ENCODE measurements around the gene EBF3. TPM values are rescaled to one million over a fixed set of nuclear protein-coding genes. Genes with fewer than 3 reads are reported as not detected.

Gene EBF3
- total RNA-seq, 1 donor from 2014 or later, result 38.9 TPM

GRCh38 chr10:129936923-129937300 is 27.2 kb downstream of the EBF3 start:
- DNase-seq (ENCODE audit: low spot score) (peak; percentile 51), ATAC-seq (no peak)

DNA sequence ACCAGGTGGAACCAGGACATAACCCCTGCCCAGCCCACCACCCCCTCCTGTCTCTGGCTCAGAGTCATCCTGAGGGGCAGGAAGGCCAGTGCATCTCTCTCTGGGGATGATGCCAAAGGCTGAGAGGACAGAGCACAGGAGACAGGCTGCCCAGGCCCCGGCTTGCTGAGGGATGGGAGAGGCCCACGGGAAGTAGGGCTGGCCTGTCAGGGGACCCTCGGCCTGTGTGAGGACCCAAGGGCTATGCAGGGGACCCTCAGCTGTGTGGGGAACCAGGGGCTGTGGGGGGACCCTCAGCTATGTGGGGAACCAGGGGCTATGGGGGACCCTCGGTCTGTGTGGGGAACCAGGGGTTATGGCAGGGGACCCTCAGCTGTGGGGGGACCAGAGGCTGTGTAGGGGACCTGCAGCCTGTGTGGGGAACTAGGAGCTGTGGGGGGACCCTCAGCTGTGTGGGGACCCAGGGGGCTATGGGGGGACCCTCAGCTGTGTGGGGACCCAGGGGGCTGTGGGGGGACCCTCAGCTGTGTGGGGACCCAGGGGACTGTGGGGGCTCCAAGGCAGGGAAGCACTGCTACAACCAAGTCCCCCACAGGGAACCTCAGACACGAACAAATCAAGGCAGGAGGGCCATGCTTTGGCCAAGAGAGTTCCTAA is 27.7 kb downstream of the EBF3 start:
- ATAC-seq, result no peak

More at GRCh38 chr10:129936923-129937300, 27.2 kb downstream of the EBF3 start:
- intact Hi-C loops (cut with DNase I), result no loop called here

DNA sequence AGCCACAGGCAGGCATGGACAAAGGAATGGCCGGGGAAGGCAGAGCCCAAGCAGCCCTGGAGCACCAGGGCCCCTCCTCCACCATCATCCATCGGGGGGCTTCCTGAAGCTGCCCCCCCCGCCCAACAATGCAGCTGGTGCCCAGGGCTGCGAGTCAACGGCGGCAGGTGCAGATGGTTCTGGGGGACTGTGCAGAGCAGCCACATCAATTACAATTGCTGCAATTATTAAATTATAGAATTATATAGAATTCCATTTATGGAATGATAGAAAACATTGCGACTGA is 28.3 kb downstream of the EBF3 start:
- DNase-seq (ENCODE audit: low spot score) (peak; percentile 37), ATAC-seq (no peak)
- intact Hi-C loops (cut with DNase I), result no loop called here

More for the DNA sequence above, 27.7 kb downstream of the EBF3 start:
- intact Hi-C loops (cut with DNase I), result no loop called here
- DNase-seq (ENCODE audit: low spot score), result peak; percentile 40

DNA sequence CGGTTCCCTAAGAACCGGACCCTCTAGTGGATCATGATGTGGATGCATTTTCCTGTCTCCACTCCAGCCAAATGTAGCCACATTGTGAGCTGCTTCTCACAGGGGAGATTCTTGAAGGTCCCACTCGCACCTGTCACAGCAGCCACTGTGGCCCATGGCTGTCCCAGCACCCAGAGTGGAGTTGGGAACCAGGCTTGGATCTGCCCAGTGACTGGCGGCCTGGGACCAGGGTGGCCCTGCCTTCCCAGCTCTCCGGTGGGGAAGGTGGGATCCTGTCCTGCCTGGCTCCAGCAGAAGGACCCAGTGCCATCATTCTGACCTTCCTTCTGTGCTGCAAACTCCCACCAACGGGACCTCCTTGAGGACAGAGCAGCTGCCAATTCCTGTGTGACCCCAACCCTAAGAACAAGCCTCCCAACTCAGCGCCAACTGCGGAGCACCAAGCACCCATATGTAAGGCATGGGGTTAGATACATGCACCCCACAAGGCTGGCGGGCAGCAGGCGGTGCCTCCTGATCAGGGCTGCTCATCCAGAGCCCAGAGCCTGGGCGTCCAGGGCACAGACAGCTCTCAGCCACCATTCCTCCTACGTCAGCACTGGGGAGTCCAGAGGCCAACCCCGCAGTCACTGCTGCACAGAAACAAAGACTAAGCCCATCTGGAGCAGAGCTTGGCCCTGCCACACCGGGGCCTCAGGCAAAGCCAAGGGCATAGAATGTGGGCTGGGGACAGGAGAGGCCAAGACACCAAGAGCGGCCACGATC is 28.8 kb downstream of the EBF3 start:
- DNase-seq (ENCODE audit: low spot score) (peak; percentile 46), ATAC-seq (no peak)
- intact Hi-C loops (cut with DNase I), result no loop called here

DNA sequence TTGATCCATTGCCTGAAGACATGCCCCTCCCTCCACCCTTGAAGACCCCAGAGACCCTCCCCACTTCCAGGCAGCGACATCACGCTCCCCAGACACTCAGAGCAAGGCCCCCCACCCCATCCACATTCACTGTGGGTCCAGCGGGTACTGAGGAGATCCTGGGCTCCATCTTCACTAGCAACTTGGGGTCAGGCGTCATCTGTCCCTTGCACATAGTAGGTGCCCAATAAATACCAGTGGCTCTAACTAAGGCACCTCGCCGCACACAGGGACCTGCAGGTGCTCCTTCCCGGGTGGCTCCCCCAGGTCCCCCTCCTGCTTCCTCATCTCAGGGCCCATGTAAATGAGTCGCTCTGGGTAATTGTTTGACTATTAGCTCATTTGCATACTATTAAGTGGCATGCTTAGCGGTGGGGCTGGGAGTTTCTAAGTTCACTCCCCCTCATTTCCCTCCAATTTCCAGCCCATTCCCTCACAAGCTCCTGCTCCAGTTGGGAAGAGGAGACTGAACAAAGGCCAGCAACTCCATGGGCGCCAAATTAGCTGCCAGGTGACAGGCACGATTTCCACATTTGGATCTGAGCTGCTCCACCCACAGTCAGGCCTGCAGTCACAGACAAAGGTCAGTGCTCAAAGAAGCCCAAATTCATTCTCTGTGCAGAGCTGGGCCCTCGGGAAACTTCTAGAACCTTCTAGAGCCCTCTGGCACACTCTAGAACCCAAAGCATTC is 29.7 kb downstream of the EBF3 start:
- ATAC-seq (no peak), DNase-seq (ENCODE audit: low spot score) (peak; percentile 48)
- intact Hi-C loops (cut with DNase I), result no loop called here

DNA sequence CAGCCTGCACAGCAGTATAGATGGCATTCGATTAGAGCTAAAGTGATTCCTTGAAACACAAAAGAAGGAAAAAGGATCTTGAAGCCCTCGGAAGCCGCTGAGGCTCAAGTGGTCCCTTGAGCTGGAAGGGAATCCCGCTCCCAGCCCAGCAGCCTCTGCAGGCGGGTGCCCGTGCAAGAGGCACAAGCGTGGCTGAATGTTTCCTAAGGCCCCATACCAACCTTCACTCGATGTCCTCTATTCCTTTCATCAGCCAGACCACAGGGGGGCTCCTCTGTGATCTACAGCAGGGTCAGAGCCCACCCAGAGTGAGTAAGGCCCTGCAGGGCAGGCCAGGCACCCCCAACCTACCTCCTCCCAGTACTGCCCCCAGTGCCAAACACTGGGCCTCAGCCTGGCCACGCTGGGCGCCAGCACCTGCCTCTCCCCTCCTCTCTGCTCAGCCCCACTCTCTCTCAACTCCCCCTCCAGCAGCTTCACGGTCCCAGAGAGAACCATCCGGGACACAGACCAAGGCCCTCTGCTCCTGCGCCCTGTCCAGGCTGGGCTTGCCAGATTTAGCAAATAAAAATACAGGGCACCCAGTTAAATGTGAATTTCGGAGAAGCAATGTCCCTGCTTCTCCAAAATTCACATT is 30.5 kb downstream of the EBF3 start:
- peak; percentile 24 for ATAC-seq
- peak; percentile 48 for DNase-seq (ENCODE audit: low spot score)
- intact Hi-C loops (cut with DNase I), result no loop called here

- DNase-seq (ENCODE audit: low spot score) (peak; percentile 44), ATAC-seq (no peak)
- intact Hi-C loops (cut with DNase I), result no loop called here
Measured at GRCh38 chr10:129932751-129933433, 31.2 kb downstream of the EBF3 start.

GRCh38 chr10:129932182-129932581 is 31.9 kb downstream of the EBF3 start:
- intact Hi-C loops (cut with DNase I), result no loop called here
- no peak for ATAC-seq
- DNase-seq (ENCODE audit: low spot score), result peak; percentile 53

DNA sequence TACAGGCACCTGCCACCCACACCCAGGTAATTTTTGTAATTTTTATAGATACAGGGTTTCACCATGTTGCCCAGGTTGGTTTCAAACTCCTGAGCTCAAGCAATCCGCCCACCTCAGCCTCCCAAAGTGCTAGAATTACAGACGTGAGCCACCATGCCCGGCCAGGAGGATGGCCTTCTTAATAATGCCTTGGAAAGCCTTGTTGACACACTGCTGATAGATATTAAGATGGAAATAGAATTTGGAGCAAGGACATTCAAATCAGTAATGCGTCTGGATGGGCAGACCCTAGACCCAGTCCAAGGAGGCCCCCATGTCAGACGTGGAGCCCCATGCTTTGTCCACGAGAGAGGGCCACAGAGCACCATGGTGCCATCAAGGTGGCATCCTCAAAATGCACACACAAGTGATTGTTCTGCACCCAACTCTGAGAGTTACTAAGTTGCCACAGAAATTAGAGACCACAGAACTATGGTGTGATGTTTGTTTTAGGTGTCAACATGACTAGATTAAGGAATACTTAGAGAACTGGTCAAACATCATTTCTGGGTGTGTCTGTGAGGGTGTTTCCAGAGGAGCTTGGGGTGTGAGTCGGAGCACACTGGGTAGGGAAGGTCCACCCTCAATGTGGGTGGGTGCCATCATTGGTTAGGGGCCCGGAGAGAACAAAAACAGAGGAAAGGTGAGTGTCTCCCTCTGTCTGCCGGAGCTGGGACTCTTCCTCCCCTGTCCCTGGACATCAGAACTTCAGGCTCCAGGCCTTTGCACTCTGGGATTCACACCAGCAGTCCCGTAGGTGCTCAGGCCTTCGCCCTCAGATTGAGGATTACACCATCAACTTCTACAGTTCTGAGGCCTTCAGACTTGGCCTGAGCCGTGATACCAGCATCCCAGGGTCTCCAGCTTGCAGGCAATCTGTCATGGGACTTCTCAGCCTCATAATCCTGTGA is 34.5 kb downstream of the EBF3 start:
- DNase-seq (ENCODE audit: low spot score) (peak; percentile 34), ATAC-seq (no peak)
- intact Hi-C loops (cut with DNase I), result no loop called here

- DNase-seq (ENCODE audit: low spot score) (peak; percentile 54), ATAC-seq (peak; percentile 29)
- intact Hi-C loops (cut with DNase I), result no loop called here
Measured at GRCh38 chr10:129927351-129928120, 36.5 kb downstream of the EBF3 start.

DNA sequence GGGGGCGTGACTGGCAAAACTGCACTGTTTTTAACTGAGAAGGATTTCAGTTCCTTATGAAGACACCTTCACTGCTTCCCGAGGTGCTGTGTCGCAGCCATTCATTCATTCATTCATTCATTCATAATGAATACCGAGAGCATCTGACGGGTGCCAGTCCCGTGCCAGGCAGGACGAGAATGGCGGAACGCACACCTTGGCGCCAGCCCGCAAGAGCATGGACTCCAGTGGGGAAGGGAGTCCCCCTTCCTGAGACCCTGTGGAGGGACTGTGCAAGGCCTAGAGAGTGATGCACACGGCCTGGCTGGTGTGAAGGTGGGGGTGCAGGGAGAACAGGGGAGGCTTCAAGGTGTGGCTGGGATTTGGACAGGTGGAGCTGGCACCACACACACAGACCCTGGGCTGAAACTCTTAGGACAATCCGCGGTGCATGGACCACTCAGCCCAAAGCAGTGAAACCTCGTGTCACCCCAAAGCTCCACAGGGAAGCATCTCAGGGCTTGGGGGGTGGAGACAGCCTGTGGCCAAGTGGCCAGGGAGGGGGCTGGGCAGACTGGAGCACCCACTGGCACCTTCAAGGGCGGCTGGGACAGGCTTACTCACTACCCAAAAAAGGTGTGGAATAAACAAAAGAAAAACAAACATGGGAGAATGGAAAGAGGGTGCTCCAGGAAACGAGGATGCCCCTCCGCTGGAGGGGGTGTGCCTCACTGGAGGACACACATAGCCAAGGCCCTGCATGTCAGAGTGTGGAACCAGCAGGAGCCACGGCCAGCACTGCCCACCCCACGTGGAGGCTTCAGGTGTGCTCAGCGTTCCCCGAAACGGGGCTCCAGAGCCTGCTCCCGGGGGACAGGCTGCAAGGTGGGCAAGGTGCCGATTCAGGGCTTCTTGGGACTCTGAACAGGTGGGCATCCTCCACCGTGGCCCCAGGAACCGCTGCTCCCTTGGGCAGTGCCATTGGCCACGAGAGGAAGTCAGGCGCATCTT is 37.7 kb downstream of the EBF3 start:
- ATAC-seq (no peak), DNase-seq (ENCODE audit: low spot score) (peak; percentile 53)
- intact Hi-C loops (cut with DNase I), result no loop called here

- ATAC-seq (no peak), DNase-seq (ENCODE audit: low spot score) (peak; percentile 15)
- intact Hi-C loops (cut with DNase I), result no loop called here
Measured at GRCh38 chr10:129924375-129925085, 39.5 kb downstream of the EBF3 start.

DNA sequence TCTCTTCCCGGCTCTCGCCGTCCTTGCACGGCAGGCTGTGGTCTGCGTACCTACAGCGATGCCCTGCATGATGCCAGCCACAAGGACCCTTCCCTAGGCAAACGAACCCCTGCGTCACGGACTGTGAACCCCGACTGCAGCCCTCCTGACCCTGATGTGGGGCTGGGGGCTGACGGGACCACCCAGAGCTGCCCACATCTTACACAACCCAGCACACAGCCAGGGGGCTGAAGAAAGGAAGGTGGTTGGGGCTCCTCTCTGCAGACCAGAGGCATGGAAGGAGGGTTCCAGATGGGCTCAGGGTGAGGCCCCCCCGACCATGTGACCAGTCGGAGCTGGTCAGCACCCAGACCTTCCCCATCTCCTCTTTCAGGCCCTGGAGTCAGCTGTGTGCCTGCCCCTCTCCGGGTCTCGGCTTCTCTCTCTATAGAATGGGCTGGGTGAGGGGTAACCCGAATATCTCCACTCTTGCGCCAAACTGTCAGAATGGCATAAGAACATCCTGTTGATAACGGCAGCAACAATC is 41.4 kb downstream of the EBF3 start:
- ATAC-seq (peak; percentile 14), DNase-seq (ENCODE audit: low spot score) (peak; percentile 32)
- intact Hi-C loops (cut with DNase I), result no loop called here

DNA sequence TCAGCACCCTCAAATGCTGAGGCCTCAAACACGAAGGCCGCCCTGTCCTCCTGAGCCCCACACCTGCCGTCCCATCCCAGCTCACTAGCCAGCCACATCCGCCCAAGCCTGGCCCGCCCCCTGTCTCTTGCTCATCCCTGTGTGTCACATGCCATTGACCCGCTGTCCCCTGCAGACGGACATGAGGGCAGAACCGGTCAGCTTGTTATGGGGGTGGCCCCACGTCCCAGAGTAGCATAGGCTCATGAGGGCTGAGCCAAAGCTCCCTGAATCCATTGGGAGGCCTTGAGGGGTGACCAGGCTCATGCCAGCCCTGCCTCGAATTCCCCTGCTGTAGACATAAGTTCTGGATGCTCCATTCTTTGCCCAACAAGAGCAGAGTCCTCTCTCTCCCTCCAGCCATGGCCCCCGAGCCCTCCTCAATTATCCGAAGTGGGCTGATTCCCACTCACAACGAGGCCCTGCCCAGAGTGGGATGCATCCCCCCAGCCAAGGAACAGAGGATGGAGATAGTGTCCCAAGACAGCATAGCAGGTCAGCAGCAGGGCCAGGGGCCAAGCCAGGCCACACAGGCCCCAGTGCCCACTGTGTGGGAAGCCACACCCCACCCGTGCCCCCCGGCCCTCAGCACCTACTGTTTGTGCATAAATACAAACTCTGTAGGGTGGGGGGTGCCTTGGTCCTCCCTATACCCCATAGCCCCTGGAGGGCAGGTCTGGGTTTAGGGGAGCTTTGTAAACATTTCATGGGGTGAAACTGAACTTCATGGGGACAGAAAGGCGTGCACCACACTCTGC is 42.1 kb downstream of the EBF3 start:
- intact Hi-C loops (cut with DNase I), result no loop called here
- no peak for DNase-seq (ENCODE audit: low spot score)
- peak; percentile 45 for ATAC-seq
